HFF-Myc (cell line): ENCODE results near the gene ANKRD37.

Experiments used
- DNase-seq: peaks from one replicate; pipeline ENCODE4 v3.0.0-alpha.2; 2011; ENCODE audit warnings: low read depth; ENCODE audit errors: extremely low read depth
- H3K4me3 ChIP-seq: replicated peaks from 2 replicates; pipeline ENCODE4 v1.5.1; 2011; ENCODE audit warnings: low read depth, mild to moderate bottlenecking, control low read depth, low read length
- CTCF ChIP-seq: IDR thresholded peaks from 2 replicates; pipeline ENCODE4 v1.5.1; 2012; ENCODE audit warnings: mild to moderate bottlenecking, low read depth, low read length, control low read depth; ENCODE audit errors: missing control alignments

The ANKRD37 gene

GRCh38 chr4:185384930-185385331 lies 11.7 kb upstream of the ANKRD37 start:
- no peak overlapping the region for H3K4me3 ChIP-seq
- TF ChIP-seq CTCF: no peak
- DNase-seq: no peak

GRCh38 chr4:185387957-185388356 lies 8.7 kb upstream of the ANKRD37 start:
- H3K4me3 ChIP-seq: no peak overlapping the region
- TF ChIP-seq CTCF: no peak
- DNase-seq: no peak

- TF ChIP-seq CTCF: no peak
Observed at GRCh38 chr4:185390941-185391340, 5.7 kb upstream of the ANKRD37 start.

GRCh38 chr4:185392156-185392555 lies 4.5 kb upstream of the ANKRD37 start:
- no peak for DNase-seq
- no peak overlapping the region for H3K4me3 ChIP-seq
- no peak for TF ChIP-seq CTCF

More at GRCh38 chr4:185390941-185391340, 5.7 kb upstream of the ANKRD37 start:
- no peak for DNase-seq
- H3K4me3 ChIP-seq: no peak overlapping the region

GRCh38 chr4:185394568-185395237 lies 1.9 kb upstream of the ANKRD37 start:
- peak overlapping the region; percentile 64 for H3K4me3 ChIP-seq
- DNase-seq: no peak
- TF ChIP-seq CTCF: no peak

GRCh38 chr4:185395238-185395955 lies 1.2 kb upstream of the ANKRD37 start, which contains the start of gene LRP2BP:
Gene LRP2BP (minus strand): TSS chr4:185395924. CDS start chr4:185378186, 17,738 bp downstream.
- no peak for TF ChIP-seq CTCF
- no peak for DNase-seq
- H3K4me3 ChIP-seq: peak within 1 kb of the TSS; percentile 64
